Stimulated activated naive CD4-positive, alpha-beta T cell (primary cell): ENCODE data around the gene INSR.
"Not testable (repeated sequence)": the region's sequence is repeated elsewhere in the genome, so short reads cannot be mapped to it uniquely, and the experiment has no call there.

Experiments
- DNase-seq, 6 experiments: peaks; one replicate each; lab custom pipeline; 2025; lab: John Stamatoyannopoulos, UW

Gene INSR

DNA sequence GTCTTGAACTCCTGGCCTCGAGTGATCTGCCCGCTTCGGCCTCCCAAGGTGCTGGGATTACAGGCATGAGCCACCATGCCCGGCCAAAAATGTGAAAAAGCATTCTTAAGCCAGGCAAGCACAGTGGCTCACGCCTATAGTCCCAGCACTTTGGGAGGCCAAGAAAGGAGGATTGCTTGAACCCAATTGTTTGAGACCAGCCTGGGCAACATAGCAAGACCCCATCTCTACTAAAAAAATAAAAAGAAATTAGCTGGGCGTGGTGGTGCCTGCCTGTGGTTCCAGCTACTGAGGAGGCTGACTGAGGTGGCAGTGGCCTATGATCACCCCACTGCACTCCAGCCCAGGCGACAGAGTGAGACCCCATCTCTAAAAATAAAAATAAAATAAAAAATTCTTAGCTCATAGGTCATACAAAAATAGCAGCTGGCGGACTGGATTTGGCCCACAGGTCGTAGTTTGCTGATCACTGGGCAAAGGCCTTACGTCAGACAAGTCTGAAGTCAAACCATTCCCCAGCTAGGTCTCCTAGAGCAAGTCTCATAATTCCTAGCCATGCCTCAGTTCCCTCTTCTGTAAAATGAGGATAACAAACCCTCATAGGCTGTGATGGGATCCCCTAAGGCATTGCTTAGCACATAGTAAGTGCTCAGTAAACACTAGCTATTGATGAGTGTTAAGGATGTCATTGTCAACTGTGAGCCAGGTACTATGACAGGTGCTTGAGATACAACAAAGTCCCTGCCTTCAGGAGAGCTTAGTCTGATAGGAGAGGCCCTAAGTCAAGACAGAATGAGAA lies 36.0 kb downstream of the INSR start:
- no peak for DNase-seq

DNA sequence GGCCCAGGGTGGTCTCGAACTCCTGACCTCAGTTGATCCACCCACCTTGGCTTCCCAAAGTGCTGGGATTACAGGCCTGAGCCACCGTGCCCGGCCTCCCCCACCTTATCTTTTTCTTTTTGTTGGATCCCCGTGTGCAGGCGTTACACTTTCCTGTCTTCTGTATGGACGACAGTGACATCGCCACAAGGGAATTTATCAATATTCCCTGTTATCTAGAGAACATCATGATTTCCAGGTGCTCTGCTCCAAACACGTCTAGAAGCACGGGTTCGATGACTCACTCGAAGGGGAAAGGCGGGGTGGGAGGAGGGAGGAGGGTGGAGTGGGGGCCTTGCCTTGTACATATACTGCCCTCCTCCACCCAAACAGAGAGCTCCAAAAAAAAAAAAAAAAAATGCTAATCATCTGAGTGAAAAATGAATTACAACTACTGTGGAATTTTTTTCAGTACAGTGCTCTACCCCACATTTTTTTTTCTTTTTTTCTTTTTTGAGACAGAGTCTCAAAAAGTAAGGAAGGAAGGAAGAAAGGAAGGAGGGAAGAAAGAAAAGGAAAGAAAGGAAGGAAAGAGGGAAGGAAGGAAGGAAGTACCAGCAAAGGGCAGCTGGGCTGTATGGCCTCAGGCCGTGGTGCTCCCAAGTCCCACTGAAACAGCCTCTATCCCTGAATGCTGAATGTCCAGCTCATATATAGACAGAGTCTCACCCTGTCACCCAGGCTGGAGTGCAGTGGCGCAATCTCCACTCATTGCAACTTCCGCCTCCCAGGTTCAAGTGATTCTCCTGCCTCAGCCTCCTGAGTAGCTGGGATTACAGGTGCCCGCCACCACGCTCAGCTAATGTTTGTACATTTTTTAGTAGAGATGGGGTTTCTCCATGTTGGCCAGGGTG lies 36.8 kb downstream of the INSR start:
- DNase-seq: no peak

DNA sequence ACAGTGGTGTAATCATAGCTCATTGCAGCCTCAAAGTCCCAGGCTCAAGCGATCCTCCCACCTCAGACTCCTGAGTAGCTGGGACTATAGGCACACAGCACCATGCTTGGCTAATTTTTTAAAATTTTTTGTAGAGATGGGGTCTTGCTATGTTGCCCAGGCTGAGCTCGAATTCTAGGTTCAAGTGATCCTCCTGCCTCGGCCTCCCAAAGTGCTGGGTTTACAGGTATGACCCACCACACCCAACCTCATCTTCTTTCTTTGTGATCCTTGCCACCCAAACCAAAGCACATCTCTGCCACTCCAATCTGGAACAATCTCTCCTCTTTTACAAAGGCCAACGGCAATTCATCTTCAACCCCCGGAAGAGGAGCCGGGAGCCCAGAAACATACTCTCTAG lies 38.6 kb downstream of the INSR start:
- DNase-seq: no peak

DNA sequence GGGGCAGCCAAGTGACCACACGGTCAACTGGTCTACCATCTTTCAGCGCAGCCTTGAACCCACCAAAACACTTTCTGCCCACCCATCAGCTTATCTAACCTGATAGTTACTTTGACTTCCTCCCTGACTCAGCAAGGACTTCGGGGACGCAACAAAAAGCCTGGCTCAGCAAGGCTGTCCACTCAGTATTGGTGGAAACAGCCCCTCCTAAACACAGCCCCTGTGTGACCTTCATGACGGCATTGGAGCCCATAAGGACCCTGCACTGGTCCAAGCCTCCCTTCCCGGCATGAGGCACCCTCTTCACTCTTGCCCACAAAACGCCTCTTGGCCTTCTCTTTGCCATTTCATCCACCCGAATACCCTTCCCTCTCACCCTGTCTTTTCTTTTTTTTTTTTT lies 39.1 kb downstream of the INSR start:
- DNase-seq: no peak

DNA sequence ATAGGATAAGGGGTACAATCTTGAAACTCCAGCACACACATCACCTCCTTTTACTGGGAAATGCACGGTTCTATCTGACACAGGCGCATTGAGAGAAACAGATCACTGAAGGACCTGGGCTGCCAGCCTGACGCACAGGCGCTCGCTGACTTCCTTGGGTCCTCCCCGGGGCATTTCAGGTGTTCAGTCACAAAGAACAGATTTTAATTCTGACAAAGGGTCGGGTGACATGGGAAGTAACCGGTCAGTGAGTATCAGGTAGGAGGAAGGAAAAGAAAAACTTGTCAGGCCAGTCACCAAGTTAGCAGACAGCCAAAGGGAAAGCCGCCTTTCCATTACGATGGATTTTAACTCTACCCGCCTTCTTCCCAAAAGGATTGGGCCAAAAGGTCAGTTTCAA lies 39.6 kb downstream of the INSR start:
- DNase-seq: no peak

DNA sequence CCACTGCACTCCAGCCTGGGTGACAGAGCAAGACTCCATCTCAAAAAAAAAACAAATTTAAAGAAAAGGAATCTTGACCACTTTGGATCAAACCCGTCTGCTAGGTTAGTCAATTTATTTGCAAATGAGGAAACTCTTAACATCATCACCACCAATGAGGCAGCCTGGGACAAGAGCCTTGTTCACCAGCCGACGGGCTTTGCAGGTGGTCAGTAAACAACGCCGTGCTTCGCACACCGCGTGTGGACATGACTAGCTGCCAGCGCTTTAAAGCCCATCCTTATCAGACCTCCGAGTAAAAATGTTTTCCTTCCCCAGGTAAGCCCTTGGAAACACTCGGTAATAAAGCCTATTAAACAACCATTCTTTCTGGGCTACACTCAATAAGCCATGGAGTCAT lies 41.9 kb downstream of the INSR start:
- DNase-seq: no peak

DNA sequence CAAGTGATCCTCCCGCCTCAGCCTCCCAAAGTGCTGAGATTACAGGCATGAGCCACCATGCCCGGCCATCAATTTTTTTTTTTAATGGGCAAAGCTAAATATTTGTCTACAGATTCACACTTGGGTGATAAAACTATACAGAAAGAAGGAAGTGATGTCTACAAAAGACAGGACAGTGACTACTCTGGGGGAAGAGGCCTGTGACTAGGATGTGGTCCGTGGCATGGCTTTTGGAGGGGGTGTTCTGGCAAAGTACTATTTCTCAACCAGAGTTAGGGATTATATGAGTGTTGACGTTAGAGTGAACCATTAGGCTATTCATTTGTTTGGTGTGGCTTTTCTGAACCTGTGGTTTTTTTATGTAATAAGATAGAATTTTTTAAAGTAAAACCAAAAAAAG lies 42.7 kb downstream of the INSR start:
- no peak for DNase-seq

DNA sequence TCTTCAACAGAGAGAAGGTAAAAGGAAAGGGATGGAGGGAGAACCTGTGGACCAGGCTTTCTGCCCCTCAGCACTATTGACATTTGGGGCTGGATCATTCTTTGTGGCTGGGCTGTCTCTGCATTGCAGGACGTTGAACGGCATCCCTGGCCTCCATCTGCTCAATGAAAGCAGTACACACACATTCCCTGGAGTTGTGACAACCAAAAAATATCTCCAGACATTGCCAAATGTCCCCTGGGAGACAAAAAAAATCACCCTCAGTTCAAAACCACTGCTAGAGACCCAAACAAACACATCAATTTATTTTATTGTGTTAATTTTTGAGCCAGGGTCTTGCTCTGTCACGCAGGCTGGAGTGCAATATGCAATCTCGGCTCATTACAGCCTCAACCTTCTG lies 43.3 kb downstream of the INSR start:
- no peak for DNase-seq

DNA sequence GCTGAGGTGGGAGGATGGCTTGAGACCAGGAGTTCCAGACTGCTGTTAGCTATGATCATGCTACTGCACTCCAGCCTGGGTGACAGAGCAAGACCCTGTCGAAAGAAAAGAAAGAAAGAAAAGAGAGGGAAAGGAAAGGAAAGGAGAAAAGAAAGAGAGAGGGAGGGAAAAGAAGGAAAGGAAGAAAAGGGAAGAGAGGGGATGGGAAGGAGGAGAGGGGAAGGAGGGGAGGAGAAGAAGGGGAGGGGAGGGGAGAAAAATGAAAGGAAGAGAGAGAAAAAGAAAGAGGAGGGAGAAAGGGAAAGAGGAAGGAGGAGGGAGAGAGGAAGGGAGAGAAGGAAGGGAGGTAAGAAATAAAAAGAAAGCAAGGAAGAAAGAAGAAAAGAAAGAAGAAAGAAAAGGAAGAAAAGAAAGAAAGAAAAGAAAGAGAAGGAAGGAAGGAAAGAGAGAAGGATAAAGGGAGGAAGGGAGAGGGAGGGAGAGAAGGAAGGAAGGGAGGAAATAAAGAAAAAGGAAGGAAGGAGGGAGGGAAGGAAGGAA lies 44.1 kb downstream of the INSR start:
- no peak for DNase-seq

DNA sequence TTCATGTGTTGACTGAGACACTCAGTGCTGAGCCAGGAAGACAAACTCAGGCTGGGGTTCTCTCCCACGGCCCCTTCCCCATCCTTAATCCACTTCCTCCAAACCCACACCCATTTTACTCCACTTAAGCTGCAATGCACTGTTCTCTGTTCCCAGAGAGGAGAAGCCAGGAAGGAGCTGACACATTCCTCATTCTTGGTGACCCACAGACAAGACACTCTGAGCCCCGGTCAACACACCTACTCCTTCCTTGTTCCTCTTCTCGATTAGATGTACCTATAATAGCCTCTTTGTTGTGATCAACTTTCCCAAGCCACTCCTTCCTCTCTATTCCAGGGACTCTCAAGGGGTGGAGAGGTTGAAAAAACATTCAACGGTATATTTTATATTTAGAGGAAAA lies 47.1 kb downstream of the INSR start:
- no peak for DNase-seq

DNA sequence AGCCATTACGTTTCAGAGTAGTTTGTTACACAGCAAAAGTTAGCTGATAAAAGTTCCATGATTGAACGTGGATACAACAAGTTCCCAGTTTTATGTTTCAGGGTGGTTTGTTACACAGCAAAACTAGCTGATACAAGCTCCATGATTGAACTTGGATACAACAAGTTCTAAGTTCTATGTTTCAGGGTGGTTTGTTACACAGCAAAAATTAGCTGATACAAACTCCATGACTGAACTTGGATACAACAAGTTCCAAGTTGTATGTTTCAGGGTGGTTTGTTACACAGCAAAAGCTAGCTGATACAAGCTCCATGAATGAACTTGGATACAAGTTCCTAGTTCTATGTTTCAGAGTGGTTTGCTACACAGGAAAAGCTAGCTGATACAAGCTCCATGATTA lies 47.6 kb downstream of the INSR start:
- DNase-seq: no peak

DNA sequence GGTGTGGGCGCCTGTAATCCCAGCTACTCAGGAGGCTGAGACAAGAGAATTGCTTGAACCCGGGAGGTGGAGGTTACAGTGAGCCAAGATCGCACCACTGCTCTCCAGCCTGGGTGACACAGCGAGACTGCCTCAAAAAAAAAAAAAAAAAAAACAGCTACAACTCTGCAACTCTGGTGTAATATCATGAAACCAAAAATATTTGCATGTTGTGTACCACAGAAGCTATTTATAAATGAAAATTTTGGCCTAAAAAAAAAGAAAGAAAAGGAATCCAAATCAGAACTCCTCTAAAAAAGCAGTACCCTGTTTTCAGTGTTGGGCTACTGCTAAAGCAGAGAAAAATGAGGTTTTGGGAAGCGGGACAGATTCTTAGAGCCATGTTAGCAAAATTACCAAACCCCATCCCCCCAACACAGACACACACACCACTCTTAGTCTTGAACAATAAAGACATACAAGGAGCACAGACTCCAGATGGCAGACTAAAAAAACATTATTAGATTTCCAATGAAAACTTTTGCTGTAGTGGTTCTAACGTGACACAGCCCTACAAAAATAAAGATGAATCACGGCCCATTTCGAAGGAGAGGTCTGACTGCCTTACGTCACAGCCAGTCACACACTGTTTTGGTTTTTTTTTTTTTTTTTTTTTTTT lies 51.5 kb downstream of the INSR start:
- DNase-seq: no peak

DNA sequence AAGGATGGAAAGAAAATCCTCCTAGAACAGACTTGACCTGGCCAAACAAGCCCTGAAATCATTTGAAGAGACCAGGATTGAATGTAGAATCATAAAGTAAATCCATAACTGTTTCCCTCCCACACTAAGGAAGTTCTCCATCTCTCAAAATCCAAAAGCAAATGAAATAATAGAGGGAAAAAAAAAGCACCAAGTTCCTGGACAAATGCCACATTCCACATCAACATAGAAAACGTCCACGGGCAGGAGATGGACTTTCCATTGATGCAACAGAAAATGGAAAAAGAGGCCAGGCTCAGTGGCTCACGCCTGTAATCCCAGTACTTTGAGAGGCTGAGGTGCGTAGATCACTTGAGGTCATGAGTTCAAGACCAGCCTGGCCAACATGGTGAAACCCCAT lies 56.2 kb downstream of the INSR start:
- no peak for DNase-seq

DNA sequence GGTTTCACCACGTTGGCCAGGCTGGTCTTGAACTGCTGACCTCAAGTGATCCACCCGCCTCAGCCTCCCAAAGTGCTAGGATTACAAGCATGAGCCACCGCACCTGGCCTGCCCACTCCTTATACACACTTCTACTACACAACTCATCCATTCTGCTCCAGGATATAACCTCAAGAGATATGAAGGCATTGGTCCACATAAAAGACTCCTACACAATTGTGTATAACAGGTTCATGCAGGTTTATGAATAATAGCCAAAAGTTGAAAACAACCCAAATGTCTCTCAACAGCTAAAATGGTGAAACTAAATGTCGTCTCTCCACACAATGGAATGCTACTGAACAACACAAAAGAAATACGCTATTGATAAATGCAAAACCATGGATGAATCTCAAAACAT lies 58.1 kb downstream of the INSR start:
- no peak for DNase-seq

DNA sequence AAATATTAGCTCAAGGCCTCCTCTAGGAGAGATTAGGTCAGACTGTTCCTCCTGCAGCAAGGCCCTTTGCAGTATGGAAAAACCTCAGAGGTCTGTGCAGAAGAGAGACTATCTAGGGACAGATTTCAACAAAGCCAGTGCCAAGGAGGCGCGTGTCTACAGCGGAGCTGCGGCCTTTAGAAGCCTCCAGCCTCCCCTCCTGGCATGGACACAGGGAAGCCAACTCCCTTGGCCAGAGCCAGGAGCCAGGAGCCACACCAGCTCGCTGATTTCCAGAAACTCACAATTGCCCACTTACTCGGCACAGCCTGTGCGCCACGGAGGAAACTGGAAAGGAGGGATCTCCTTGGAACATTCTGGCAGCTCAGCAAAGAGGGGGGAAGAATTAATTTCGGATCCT lies 63.4 kb downstream of the INSR start:
- no peak for DNase-seq

DNA sequence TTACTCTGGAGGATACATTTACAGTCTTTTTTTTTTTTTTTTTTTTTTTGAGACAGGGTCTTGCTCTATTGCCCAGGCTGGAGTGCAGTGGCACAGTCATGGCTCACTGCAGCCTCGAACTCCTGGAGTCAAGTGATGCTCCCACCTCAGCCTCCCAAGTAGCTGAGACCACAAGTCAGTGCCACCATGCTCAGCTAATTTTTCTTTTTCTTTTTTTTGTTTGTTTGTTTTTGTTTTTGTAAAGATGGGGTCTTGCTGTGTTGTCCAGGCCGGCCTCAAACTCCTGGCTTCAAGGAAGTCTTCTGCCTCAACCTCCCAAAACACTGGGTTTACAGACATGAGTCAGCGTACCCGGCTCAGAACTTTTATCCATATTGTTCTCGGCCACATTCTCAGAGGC lies 64.5 kb downstream of the INSR start:
- DNase-seq: no peak

DNA sequence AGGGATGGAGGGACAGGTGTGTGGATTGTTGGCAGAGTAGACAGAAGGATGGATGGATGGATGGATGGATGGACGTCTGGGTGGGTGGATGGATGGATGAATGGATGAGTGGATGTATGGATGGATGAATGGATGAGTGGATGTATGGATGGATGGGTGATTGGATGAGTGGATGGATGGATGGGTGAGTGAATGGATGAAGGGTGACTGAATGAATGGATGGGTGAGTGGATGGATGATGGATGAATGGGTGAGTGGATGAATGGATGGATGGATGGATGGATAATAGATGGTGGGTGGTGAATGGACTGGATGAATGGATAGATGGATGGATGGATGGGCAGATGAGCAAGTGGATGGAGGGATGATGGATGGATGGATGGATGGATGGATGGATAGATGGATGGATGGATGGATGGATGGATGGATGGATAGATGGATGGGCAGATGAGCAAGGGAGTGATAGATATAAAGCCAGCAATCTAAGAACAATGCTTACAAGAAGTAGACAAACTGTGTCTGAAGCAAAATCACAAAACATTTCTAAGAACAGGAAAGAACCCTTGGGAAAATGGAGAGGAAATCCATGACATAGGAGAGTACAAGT lies 65.2 kb downstream of the INSR start:
- DNase-seq: no peak

DNA sequence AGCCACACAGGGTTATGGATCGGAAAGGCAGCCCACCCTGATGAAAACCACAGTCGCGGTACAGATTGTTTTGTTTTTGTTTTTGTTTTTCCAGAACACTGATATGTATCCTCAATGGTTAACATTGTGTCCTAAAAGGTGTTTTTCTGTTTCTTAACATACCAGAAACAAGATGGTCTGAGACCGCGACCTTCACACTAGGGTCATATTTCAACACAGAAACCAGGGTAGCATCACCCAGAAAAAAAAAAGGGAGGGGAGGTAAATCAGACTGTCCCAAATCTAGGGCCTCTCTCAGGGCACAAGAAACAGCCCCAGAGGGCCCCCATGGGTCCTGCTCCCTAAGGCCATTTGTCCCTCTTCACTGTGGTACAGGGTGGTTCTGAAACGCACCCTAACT lies 66.5 kb downstream of the INSR start:
- DNase-seq: no peak

DNA sequence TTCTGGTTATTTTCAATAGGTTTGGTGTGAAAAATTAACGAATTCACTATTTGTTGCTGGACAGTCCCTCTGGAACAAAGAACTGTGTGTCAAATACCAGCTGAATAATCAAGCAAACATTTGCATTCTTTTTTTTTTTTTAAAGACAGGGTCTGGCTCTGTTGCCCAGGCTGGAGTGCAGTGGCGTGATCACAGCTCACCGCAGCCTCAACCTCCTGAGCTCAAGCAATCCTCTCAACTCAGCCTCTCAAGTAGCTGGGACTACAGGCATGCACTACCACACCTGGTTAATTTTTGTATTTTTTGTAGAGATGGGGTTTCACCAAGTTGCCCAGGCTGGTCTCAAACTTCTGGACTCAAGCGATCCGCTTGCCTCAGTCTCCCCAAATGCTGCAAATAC lies 67.1 kb downstream of the INSR start:
- not testable (repeated sequence) for DNase-seq

DNA sequence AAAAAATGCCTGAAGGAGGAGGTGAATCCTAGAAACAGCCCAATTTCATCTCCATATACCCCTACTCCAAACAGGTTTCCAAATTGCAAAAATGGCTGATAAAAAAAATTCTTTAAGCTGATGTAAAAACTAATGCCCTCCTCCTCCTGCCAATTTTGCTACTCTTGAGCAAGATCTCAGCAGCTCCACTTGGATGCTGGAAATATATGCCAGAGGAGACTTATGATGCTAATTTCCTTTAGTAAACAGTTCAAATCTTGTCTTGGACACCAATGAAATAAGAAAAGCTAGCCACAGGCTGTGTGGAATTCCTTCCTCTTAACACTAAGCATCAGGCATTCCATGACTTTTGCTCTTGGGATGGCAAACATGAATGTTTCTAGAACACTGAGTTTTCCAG lies 67.5 kb downstream of the INSR start:
- DNase-seq: no peak

DNA sequence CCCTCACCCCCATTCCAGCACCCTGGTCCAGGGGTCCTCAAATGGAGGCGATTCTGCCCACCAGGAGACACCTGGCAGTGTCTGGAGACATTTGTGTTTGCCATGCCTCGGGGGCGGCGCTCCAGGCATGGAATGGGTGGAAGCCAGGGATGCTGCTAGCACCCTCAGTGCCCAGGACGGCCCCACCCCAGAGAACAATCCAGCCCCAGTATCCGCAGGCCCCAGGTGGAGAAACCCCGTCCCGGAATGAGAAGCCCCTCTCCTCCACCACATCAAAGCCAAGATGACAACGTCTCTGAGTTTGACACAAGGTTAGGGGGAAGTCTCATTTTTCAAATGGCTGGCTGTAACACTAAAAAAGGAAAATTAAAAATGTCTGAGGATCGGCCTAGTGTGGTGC lies 68.5 kb downstream of the INSR start:
- DNase-seq: no peak

DNA sequence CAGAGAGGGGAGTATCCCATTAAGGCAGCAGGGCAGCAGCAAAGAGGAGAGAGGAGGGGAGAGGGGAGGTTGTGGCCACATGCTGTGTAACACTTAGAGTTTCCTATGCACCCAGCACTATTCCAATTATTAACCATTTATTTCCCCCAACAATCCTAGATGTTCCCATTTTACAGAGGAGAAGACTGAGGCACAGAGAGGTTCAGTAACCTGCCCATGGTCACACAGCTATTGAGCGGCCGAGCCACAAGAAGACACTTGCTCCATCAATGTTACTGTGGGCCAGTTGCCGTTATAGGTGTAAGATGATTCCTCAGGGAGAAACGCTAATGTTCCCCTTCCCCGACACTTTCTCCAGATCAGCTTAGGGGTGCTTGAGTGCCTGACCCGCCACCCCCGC lies 69.2 kb downstream of the INSR start:
- no peak for DNase-seq
